SK-N-SH (cell line): ENCODE results near the gene TUBGCP6. TPM values are rescaled to one million over a fixed set of nuclear protein-coding genes. Genes with fewer than 3 reads are reported as not detected.
A peak's percentile ranks its signal among the peaks of the same experiment; 100 is the strongest.

Experiments used
- CTCF ChIA-PET: fragments of 300-600, 350-600 bp; formaldehyde crosslinking; extraction: SDS; loops from one replicate; lab custom pipeline; 2021; lab: Yijun Ruan, JAX
- POLR2A ChIA-PET: fragments of 350-600 bp; sonication (Branson Sonifier 250); formaldehyde crosslinking; extraction: SDS; loops from one replicate; lab custom pipeline; 2020; ENCODE audit warnings: antibody characterized with exemption, inconsistent platforms; lab: Yijun Ruan, JAX
- DNase-seq: peaks from one replicate; pipeline ENCODE4 v3.0.0; 2012
- H2AFZ ChIP-seq: fragments of 200-600 bp; sonication (generic); 2 replicates; pipeline ENCODE4 v1.8.1; 2016; ENCODE audit warnings: antibody characterized with exemption, mild to moderate bottlenecking, low read depth
- H3F3A ChIP-seq: fragments of 200-600 bp; sonication (generic); replicated peaks from 2 replicates; pipeline ENCODE3; 2016; ENCODE audit warnings: antibody characterized with exemption, mild to moderate bottlenecking; ENCODE audit not compliant: insufficient read depth
- H3K27ac ChIP-seq, 2 experiments: fragments of 200-500 bp in 1 of 2; fragments of 200-600 bp in 1 of 2; sonication (Bioruptor generic) in 1 of 2; sonication (generic), shearing (Covaris generic) in 1 of 2; 2 replicates each; pipeline versions ENCODE4 v1.5.1 to v1.6.1; 2014 to 2016; ENCODE audit warnings: low read depth in 2 of 2, inconsistent platforms in 1 of 2, low read length in 1 of 2, mild to moderate bottlenecking in 1 of 2, mixed read lengths in 1 of 2
- H3K27me3 ChIP-seq: fragments of 200-600 bp; sonication (generic), shearing (Covaris generic); 2 replicates; pipeline ENCODE4 v1.6.1; 2016; ENCODE audit warnings: mixed run types; ENCODE audit not compliant: insufficient read depth
- H3K36me3 ChIP-seq, 2 experiments: fragments of 200-500 bp in 1 of 2; fragments of 200-600 bp in 1 of 2; sonication (Bioruptor generic) in 1 of 2; sonication (generic) in 1 of 2; replicated peaks in 1 of 2; 2 replicates each; pipeline versions ENCODE3 to v1.5.1; 2014 to 2016; ENCODE audit warnings: low read length in 1 of 2, mild to moderate bottlenecking in 1 of 2; ENCODE audit not compliant: insufficient read depth in 2 of 2, control insufficient read depth in 1 of 2
- H3K4me1 ChIP-seq, 2 experiments: fragments of 200-500 bp in 1 of 2; fragments of 200-600 bp in 1 of 2; sonication (Bioruptor generic) in 1 of 2; sonication (generic), shearing (Covaris generic) in 1 of 2; 2 replicates each; pipeline versions ENCODE4 v1.5.1 to v1.6.1; 2014 to 2016; ENCODE audit warnings: low read depth in 1 of 2, low read length in 1 of 2, mixed run types in 1 of 2; ENCODE audit not compliant: insufficient read depth in 2 of 2, control insufficient read depth in 1 of 2
- H3K4me2 ChIP-seq: fragments of 200-600 bp; sonication (generic), shearing (Covaris generic); 2 replicates; pipeline ENCODE4 v1.6.1; 2017; ENCODE audit warnings: mixed run types
- H3K4me3 ChIP-seq, 2 experiments: fragments of 200-500 bp in 1 of 2; fragments of 200-600 bp in 1 of 2; sonication (Bioruptor generic) in 1 of 2; sonication (generic), shearing (Covaris generic) in 1 of 2; 2 replicates each; pipeline versions ENCODE4 v1.5.1 to v1.8.1; 2014 to 2016; ENCODE audit warnings: low read depth in 2 of 2, inconsistent platforms in 1 of 2, low read length in 1 of 2, mild to moderate bottlenecking in 1 of 2, mixed read lengths in 1 of 2, moderate library complexity in 1 of 2
- H3K79me2 ChIP-seq: fragments of 200-600 bp; sonication (generic); 2 replicates; pipeline ENCODE4 v1.8.1; 2017; ENCODE audit warnings: mild to moderate bottlenecking; ENCODE audit not compliant: insufficient read depth
- H3K9ac ChIP-seq: fragments of 200-600 bp; sonication (generic); 2 replicates; pipeline ENCODE4 v1.6.1; 2017; ENCODE audit warnings: mixed run types
- H3K9me2 ChIP-seq: fragments of 200-600 bp; sonication (generic); 2 replicates; pipeline ENCODE4 v1.6.1; 2017; ENCODE audit warnings: mixed run types
- H3K9me3 ChIP-seq: fragments of 200-600 bp; sonication (generic); 2 replicates; pipeline ENCODE4 v1.6.1; 2017; ENCODE audit warnings: mixed run types, mild to moderate bottlenecking, moderate library complexity
- H4K20me1 ChIP-seq: fragments of 200-600 bp; sonication (generic); 2 replicates; pipeline ENCODE4 v1.6.1; 2017; ENCODE audit warnings: mild to moderate bottlenecking, mixed run types; ENCODE audit not compliant: insufficient read depth
- CHD2 ChIP-seq: fragments of 150-350 bp; IDR thresholded peaks from 2 replicates; pipeline ENCODE4 v1.6.1; 2018; ENCODE audit warnings: low read length; ENCODE audit not compliant: partially characterized antibody
- ELF1 ChIP-seq: IDR thresholded peaks from 2 replicates; pipeline ENCODE4 v1.4.0; 2012
- EZH2phosphoT487 ChIP-seq: fragments of 200-600 bp; sonication (generic); IDR thresholded peaks from 2 replicates; pipeline ENCODE4 v1.6.1; 2017; ENCODE audit warnings: low read depth, mixed run types, mild to moderate bottlenecking, antibody characterized with exemption, moderate library complexity, borderline replicate concordance
- FOXM1 ChIP-seq: IDR thresholded peaks from 2 replicates; pipeline ENCODE4 v1.4.0; 2012; ENCODE audit warnings: low read depth, mild to moderate bottlenecking
- GABPA ChIP-seq: IDR thresholded peaks from 2 replicates; pipeline ENCODE4 v1.4.0; 2012; ENCODE audit warnings: low read depth, mild to moderate bottlenecking
- JUND ChIP-seq: IDR thresholded peaks from 2 replicates; pipeline ENCODE4 v1.4.0; 2012
- MXI1 ChIP-seq: IDR thresholded peaks from 2 replicates; pipeline ENCODE4 v1.6.1; 2012; ENCODE audit warnings: mild to moderate bottlenecking, low read depth, low read length, improper control_type of control experiment
- POLR2AphosphoS5 ChIP-seq: IDR thresholded peaks from 2 replicates; pipeline ENCODE4 v1.6.1; 2012; ENCODE audit warnings: low read depth, low read length
- RCOR1 ChIP-seq: fragments of 150-350 bp; IDR thresholded peaks from 2 replicates; pipeline ENCODE4 v1.6.1; 2017; ENCODE audit warnings: antibody characterized with exemption, low read length
- SIN3A ChIP-seq: IDR thresholded peaks from 2 replicates; pipeline ENCODE4 v1.6.1; 2012; ENCODE audit warnings: low read depth, mild to moderate bottlenecking, low read length, moderate library complexity, borderline replicate concordance
- TAF1 ChIP-seq: IDR thresholded peaks from 2 replicates; pipeline ENCODE4 v1.6.1; 2012; ENCODE audit warnings: low read depth, mild to moderate bottlenecking, low read length, moderate library complexity, borderline replicate concordance
- TEAD4 ChIP-seq: IDR thresholded peaks from 2 replicates; pipeline ENCODE4 v1.4.0; 2012; ENCODE audit warnings: mild to moderate bottlenecking, borderline replicate concordance; ENCODE audit not compliant: insufficient read depth
- USF1 ChIP-seq: IDR thresholded peaks from 2 replicates; pipeline ENCODE4 v1.4.0; 2012; ENCODE audit warnings: low read depth, borderline replicate concordance
- USF2 ChIP-seq: fragments of 150-350 bp; IDR thresholded peaks from 2 replicates; pipeline ENCODE4 v1.6.1; 2017; ENCODE audit warnings: antibody characterized with exemption, low read length, low read depth, borderline replicate concordance
- WGBS: methylation state at CpG from one replicate; pipeline ENCODE4 v1.1.6; 2017; ENCODE audit warnings: low lambda C conversion rate; 5-methylcytosine and 5-hydroxymethylcytosine counted together
- polyA plus RNA-seq, 3 experiments: library from polyadenylated mRNA; depleted of rRNA; stranded (reverse); fragments of >200 nt; gene quantifications; 2 replicates each; pipeline ENCODE4 v1.2.3, GENCODE V29; 2012
- TF ChIP-seq, protein P1 (sequence below): IDR thresholded peaks from 2 replicates; pipeline ENCODE4 v1.4.0; 2012; ENCODE audit warnings: low read depth, borderline replicate concordance
- TF ChIP-seq, protein P2 (sequence below): fragments of 200-600 bp; sonication (generic); IDR thresholded peaks from 2 replicates; pipeline ENCODE4 v1.6.1; 2017; ENCODE audit warnings: antibody characterized with exemption, mild to moderate bottlenecking, moderate library complexity
- TF ChIP-seq, protein P3 (sequence below): IDR thresholded peaks from 2 replicates; pipeline ENCODE4; 2012

Gene TUBGCP6
- polyA plus RNA-seq, 1 of the 3 experiments (the other 2 are of a cell fraction) = 40.4 TPM

- peak; percentile 94 for DNase-seq
- no peaks in the 10 kb centered on the region for H3K27me3 ChIP-seq
- CTCF ChIA-PET = interaction anchor here (0.6 to 4.3 kb wide), 19 partner anchors 9 to 434 kb away, joined by 3 to 72 read pairs (median 4); partner anchors contain the start of genes DENND6B, MAPK11, MAPK12 and SCO2
- H3K9me3 ChIP-seq = no peaks in the 10 kb centered on the region
- H4K20me1 ChIP-seq = 0 out of 2 replicates have a peak, but pooled peaks cover 7% of the 10 kb centered on the region
- H3K4me3 ChIP-seq = peak within 1 kb of the TSS; percentile 80 to 89
- peak within 1 kb of the TSS; percentile 62 to 86 for H3K27ac ChIP-seq
- H3K79me2 ChIP-seq = peaks cover 26% of the 10 kb centered on the region; the same call in 1 of the 2 replicates
- no peaks in the 10 kb centered on the region for H3K9me2 ChIP-seq
- peak within 1 kb of the TSS; percentile 99 for H3K4me2 ChIP-seq
- POLR2A ChIA-PET = interaction anchor here (0.9 to 2.1 kb wide), 3 partner anchors 10 to 19 kb away, joined by 4 to 10 read pairs (median 4); no protein-coding TSS in a partner anchor
- TF ChIP-seq, protein P1, sequence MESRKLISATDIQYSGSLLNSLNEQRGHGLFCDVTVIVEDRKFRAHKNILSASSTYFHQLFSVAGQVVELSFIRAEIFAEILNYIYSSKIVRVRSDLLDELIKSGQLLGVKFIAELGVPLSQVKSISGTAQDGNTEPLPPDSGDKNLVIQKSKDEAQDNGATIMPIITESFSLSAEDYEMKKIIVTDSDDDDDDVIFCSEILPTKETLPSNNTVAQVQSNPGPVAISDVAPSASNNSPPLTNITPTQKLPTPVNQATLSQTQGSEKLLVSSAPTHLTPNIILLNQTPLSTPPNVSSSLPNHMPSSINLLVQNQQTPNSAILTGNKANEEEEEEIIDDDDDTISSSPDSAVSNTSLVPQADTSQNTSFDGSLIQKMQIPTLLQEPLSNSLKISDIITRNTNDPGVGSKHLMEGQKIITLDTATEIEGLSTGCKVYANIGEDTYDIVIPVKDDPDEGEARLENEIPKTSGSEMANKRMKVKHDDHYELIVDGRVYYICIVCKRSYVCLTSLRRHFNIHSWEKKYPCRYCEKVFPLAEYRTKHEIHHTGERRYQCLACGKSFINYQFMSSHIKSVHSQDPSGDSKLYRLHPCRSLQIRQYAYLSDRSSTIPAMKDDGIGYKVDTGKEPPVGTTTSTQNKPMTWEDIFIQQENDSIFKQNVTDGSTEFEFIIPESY = peak; percentile 93
- TF ChIP-seq MXI1 (0 out of 2 replicates have a peak, but pooled peaks have one; percentile 3), EZH2phosphoT487 (no peak), JUND (0 out of 2 replicates have a peak, but pooled peaks have one; percentile 11), SIN3A (peak; percentile 53; the same call in 1 of the 2 replicates), CHD2 (peak; percentile 98), USF1 (no peak), TAF1 (peak; percentile 43; the same call in 1 of the 2 replicates), TEAD4 (no peak), ELF1 (peak; percentile 78; the same call in 1 of the 2 replicates), GABPA (peak; percentile 52), USF2 (no peak), RCOR1 (no peak), FOXM1 (no peak), POLR2AphosphoS5 (peak; percentile 29)
- TF ChIP-seq, protein P2, sequence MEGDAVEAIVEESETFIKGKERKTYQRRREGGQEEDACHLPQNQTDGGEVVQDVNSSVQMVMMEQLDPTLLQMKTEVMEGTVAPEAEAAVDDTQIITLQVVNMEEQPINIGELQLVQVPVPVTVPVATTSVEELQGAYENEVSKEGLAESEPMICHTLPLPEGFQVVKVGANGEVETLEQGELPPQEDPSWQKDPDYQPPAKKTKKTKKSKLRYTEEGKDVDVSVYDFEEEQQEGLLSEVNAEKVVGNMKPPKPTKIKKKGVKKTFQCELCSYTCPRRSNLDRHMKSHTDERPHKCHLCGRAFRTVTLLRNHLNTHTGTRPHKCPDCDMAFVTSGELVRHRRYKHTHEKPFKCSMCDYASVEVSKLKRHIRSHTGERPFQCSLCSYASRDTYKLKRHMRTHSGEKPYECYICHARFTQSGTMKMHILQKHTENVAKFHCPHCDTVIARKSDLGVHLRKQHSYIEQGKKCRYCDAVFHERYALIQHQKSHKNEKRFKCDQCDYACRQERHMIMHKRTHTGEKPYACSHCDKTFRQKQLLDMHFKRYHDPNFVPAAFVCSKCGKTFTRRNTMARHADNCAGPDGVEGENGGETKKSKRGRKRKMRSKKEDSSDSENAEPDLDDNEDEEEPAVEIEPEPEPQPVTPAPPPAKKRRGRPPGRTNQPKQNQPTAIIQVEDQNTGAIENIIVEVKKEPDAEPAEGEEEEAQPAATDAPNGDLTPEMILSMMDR = no peak
- TF ChIP-seq, protein P3, sequence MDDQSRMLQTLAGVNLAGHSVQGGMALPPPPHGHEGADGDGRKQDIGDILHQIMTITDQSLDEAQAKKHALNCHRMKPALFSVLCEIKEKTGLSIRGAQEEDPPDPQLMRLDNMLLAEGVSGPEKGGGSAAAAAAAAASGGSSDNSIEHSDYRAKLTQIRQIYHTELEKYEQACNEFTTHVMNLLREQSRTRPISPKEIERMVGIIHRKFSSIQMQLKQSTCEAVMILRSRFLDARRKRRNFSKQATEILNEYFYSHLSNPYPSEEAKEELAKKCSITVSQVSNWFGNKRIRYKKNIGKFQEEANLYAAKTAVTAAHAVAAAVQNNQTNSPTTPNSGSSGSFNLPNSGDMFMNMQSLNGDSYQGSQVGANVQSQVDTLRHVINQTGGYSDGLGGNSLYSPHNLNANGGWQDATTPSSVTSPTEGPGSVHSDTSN = peak; percentile 37
- H3K36me3 ChIP-seq = peaks cover 5 to 31% of the 10 kb centered on the region in 2 experiments
- peak within 1 kb of the TSS; percentile 92 for H3K9ac ChIP-seq
- H2AFZ ChIP-seq = no peak within 1 kb of the TSS
- peaks cover 6 to 54% of the 10 kb centered on the region in 2 experiments; a peak in 2 of 4 replicates for H3K4me1 ChIP-seq
- H3F3A ChIP-seq = peaks cover 31% of the 10 kb centered on the region
- 10% methylated on average over 9 of the region's 81 CpGs for WGBS
These were observed 6.0 kb upstream of the TUBGCP6 start, which contains the start of gene HDAC10 for GRCh38 chr22:50250555-50251476. Gene HDAC10, minus strand, starts transcription at chr22:50251265. Its CDS starts 233 bp downstream, at chr22:50251032.
